ENCODE measurements around the gene RASGEF1C.

RASGEF1C gene

DNA sequence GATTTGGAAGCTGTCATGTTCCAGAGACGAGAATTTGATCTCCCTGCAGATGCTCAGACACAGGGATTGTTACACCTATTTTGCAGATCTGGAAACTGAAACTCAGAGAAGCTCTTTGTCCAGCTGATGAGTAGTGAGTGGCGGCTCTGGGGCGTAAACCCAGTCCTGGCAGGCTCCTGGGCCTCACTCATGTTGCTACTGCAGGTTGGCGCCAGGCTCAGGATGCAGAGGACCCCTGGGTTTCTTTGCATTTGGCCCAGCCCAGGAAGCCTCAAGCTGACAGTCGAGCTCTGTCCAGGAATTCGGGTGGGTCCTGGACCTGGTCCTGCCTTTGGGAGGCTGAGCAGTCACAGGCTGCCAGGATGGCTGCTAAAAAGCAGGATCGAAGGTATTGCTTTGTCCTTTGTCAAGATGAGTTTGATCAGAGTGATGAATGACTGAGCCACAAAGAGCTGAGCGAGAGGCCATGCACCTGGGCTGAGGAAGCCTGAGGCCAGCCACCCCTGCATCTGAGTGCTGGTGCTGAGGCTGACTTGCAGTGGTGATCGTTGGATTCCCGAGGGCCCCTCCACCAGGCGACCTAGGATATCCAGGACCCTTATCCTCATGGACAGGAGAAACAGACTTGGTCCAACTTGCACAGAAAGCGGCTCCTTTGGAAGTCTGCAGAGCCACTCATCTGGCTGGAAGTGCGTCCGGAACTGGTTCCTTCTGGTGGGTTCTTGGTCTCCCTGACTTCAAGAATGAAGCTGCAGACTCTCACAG is 129.1 kb downstream of the RASGEF1C start:
- H3K79me2 ChIP-seq (ENCODE audit: insufficient read depth, low read length): no peaks in the 10 kb centered on the region
- H3K9ac ChIP-seq (ENCODE audit: low read length): no peak overlapping the region
- H4K20me1 ChIP-seq (ENCODE audit: low read depth, low read length): no peaks in the 10 kb centered on the region
- TF ChIP-seq EZH2phosphoT487 (conservative IDR thresholded peaks at IDR 0.05; ENCODE audit: low read length) (no peak), CTCF (IDR thresholded peaks at IDR 0.05; ENCODE audit: insufficient read depth, low read length, poor library complexity, severe bottlenecking) (no peak)
- H3K9me2 ChIP-seq (replicated peaks; ENCODE audit: insufficient read depth, low read length): no peaks in the 10 kb centered on the region
- H3K9me3 ChIP-seq (ENCODE audit: insufficient read depth, low read length): no peaks in the 10 kb centered on the region
- H3K27me3 ChIP-seq (ENCODE audit: low read length): no peaks in the 10 kb centered on the region
- no peak overlapping the region for H2AFZ ChIP-seq (ENCODE audit: low read depth, low read length, severe bottlenecking)
- no peak overlapping the region for H3K4me2 ChIP-seq (ENCODE audit: low read depth, low read length, poor library complexity, severe bottlenecking)
- no peaks in the 10 kb centered on the region for H3F3A ChIP-seq (ENCODE audit: insufficient read depth)
- no peaks in the 10 kb centered on the region for H3K36me3 ChIP-seq (ENCODE audit: low read length)
- no peak overlapping the region for H3K27ac ChIP-seq (ENCODE audit: low read depth, low read length)
- no peak overlapping the region for H3K4me3 ChIP-seq (ENCODE audit: insufficient read depth, low read length, poor library complexity, severe bottlenecking)

DNA sequence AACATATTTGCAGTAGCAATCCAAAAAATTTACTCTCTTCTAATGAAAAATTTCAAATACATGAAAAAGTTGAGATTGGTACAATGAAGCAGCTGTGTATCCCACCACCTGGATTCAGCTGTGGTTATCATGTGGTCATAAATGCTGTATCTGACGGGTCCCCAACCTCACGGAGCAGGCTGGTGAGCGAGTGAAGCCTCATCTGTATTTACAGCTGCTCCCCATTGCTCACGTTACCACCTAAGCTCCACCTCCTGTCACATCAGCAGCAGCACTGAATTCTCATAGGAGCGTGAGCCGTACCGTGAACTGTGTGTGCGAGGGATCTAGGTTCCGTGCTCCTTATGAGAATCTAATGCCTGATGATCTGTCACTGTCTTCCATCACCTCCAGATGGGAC is 130.7 kb downstream of the RASGEF1C start:
- no peak overlapping the region for H3K27ac ChIP-seq (ENCODE audit: low read depth, low read length)
- no peak overlapping the region for H3K9ac ChIP-seq (ENCODE audit: low read length)
- H3K36me3 ChIP-seq (ENCODE audit: low read length): no peaks in the 10 kb centered on the region
- no peaks in the 10 kb centered on the region for H3K79me2 ChIP-seq (ENCODE audit: insufficient read depth, low read length)
- no peak overlapping the region for H3K4me2 ChIP-seq (ENCODE audit: low read depth, low read length, poor library complexity, severe bottlenecking)
- TF ChIP-seq EZH2phosphoT487 (conservative IDR thresholded peaks at IDR 0.05; ENCODE audit: low read length) (no peak), CTCF (IDR thresholded peaks at IDR 0.05; ENCODE audit: insufficient read depth, low read length, poor library complexity, severe bottlenecking) (no peak)
- no peaks in the 10 kb centered on the region for H3K9me3 ChIP-seq (ENCODE audit: insufficient read depth, low read length)
- H3K9me2 ChIP-seq (replicated peaks; ENCODE audit: insufficient read depth, low read length): no peaks in the 10 kb centered on the region
- no peaks in the 10 kb centered on the region for H4K20me1 ChIP-seq (ENCODE audit: low read depth, low read length)
- H3K27me3 ChIP-seq (ENCODE audit: low read length): no peaks in the 10 kb centered on the region
- H2AFZ ChIP-seq (ENCODE audit: low read depth, low read length, severe bottlenecking): no peak overlapping the region
- H3K4me3 ChIP-seq (ENCODE audit: insufficient read depth, low read length, poor library complexity, severe bottlenecking): no peak overlapping the region
- H3F3A ChIP-seq (ENCODE audit: insufficient read depth): no peaks in the 10 kb centered on the region

- H3K27me3 ChIP-seq (ENCODE audit: low read length): no peaks in the 10 kb centered on the region
- no peak overlapping the region for H3K4me2 ChIP-seq (ENCODE audit: low read depth, low read length, poor library complexity, severe bottlenecking)
- H3F3A ChIP-seq (ENCODE audit: insufficient read depth): no peaks in the 10 kb centered on the region
- H3K9ac ChIP-seq (ENCODE audit: low read length): no peak overlapping the region
- no peak overlapping the region for H2AFZ ChIP-seq (ENCODE audit: low read depth, low read length, severe bottlenecking)
- no peaks in the 10 kb centered on the region for H3K9me2 ChIP-seq (replicated peaks; ENCODE audit: insufficient read depth, low read length)
- TF ChIP-seq EZH2phosphoT487 (conservative IDR thresholded peaks at IDR 0.05; ENCODE audit: low read length): no peak
- no peak for TF ChIP-seq CTCF (IDR thresholded peaks at IDR 0.05; ENCODE audit: insufficient read depth, low read length, poor library complexity, severe bottlenecking)
- no peaks in the 10 kb centered on the region for H4K20me1 ChIP-seq (ENCODE audit: low read depth, low read length)
- H3K36me3 ChIP-seq (ENCODE audit: low read length): no peaks in the 10 kb centered on the region
- H3K27ac ChIP-seq (ENCODE audit: low read depth, low read length): no peak overlapping the region
- no peak overlapping the region for H3K4me3 ChIP-seq (ENCODE audit: insufficient read depth, low read length, poor library complexity, severe bottlenecking)
- no peaks in the 10 kb centered on the region for H3K9me3 ChIP-seq (ENCODE audit: insufficient read depth, low read length)
- no peaks in the 10 kb centered on the region for H3K79me2 ChIP-seq (ENCODE audit: insufficient read depth, low read length)
Measured at GRCh38 chr5:180077594-180078284, 131.3 kb downstream of the RASGEF1C start.
